HG03097 (cell line): Measurements from ENCODE around the gene CNNM3.
A peak's percentile ranks its signal among the peaks of the same experiment; 100 is the strongest.
"Not testable (repeated sequence)": the region's sequence is repeated elsewhere in the genome, so short reads cannot be mapped to it uniquely, and the experiment has no call there.

Source experiments
- ATAC-seq: cut with Tn5 transposase; IDR thresholded peaks from one replicate; pipeline ENCODE4 v1.9.1; 2021; ENCODE audit not compliant: unreplicated experiment, low FRiP score

The CNNM3 gene

GRCh38 chr2:96860065-96861029, 44.3 kb downstream of the CNNM3 start:
- no peak for ATAC-seq

DNA sequence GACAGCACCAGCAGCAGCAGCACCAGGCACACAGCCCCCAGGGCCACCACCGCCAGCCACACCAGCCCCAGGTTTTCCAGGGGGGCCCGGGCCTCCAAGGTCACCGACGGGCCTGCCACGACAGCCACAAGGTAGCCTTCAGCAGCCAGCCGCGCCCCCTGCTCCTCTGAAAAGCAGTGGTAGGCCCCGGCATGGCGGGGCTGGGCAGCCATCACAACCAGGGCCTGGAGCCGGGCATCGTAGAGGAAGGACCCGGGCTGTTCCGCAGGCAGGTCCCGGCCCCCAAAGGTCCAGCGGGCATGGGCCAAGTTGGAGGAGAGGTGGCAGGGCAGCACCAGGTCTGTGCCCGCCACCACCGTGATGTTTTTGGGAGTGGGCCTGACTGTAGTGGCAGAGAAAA, 45.0 kb downstream of the CNNM3 start:
- no peak for ATAC-seq

DNA sequence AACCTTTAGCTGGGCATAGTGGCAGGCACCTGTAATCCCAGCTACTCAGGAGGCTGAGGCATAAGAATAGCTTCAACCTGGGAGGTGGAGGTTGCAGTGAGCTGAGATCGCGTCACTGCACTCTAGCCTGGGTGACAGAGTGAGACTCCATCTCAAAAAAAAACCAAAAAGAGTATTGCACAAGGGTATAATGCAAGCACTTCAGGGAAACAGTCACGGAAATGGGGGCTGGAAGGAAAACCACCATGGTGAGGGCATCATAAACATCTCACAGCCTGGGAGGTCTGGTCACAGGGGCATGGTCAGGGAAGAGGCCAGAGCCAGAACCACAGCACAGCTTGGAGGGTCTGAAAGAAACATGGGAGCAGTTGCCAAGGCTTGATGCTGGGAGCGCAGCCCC, 47.0 kb downstream of the CNNM3 start:
- not testable (repeated sequence) for ATAC-seq

DNA sequence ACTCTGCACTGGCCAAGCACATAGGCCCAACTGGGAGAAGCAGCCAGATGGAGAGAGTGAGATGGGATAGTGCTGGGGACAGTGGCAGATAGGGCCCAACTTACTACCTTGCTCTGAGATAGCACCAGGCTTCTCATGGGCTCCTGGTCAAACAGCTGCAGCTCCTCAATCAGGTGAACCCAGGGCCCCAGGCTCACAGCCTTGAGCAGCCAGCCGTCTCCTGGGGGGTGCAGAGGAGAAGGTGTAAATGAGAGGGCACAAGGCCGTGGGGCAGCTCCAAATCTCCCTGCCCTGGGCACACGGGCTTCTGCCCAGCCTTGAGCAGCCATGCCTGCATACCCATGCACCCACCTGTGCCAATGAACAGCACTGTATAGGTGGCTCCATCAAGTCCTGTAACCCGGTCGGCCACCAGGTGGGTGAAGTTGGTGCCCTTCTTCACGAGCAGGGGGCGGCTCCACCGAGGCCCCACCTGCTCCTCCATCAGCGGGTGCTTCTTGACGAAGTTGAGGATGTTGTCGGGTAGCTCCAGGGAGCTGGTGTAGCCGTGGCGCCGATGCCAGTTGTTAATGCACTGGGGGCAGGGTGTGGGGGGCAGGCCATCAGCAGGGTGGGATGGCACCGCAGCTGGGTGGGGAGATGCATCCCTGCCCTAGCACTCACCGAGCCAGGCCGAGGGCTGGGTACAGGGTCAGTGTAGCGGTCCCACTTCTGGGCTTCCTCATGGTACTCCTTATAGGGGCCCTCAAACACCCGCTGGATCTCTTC, 47.7 kb downstream of the CNNM3 start:
- no peak for ATAC-seq

DNA sequence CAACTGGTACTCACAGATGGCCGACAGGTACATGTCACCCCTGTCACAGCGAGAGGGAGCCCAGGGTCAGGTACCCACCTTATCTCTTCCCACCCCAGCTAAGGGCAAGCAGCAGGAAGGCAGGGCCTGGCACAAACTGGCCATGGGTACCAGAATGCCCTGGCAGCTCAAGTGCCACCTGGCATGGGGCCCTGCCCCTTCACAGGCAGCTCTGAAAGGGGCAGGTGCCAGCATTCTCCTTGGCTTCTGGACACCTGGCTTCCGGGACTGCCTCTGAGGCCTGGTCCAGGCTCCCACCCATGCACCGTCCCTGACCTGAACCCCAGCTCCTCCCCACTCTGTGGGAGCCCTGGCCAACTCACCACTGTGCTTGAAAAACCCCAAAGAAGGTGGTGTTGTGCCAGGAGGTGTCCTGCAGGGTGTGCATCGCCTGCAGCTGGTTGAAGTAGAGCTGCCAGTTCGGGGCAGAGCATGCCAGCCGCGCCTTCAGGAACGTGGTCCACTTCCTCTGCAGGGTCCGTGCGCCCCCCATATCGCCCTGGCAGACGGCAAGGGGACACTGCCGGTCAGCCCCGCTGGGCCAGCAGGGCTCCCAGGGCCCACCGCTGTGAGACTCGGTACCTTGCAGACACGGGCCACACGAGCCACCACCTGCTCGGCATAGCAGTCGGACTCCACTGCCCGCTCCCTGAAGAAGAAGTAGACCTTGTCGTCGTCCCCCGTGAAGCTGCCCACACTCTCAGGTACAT, 48.4 kb downstream of the CNNM3 start:
- ATAC-seq, result no peak

DNA sequence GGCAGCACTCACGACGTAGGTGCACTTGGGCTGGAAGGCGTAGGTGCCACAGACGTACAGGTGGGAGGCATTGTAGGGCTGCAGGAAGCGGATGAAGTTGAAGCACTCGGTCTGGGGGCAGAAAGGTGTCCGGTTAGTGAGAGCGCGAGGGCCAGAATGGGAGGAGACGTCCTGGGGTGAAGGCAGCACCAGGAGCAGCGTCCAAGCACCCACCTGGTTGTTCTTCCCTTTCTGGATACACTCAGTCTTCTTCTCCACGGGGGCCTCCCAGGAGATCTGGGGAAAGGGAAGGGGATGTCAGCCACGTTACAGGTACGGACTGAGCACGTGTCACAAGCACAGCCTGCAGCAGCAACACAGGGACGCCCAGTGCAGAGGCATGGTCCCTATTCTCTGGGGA, 49.6 kb downstream of the CNNM3 start:
- ATAC-seq, result no peak

- ATAC-seq, result no peak
Measured at GRCh38 chr2:96866149-96866548, 50.1 kb downstream of the CNNM3 start.

DNA sequence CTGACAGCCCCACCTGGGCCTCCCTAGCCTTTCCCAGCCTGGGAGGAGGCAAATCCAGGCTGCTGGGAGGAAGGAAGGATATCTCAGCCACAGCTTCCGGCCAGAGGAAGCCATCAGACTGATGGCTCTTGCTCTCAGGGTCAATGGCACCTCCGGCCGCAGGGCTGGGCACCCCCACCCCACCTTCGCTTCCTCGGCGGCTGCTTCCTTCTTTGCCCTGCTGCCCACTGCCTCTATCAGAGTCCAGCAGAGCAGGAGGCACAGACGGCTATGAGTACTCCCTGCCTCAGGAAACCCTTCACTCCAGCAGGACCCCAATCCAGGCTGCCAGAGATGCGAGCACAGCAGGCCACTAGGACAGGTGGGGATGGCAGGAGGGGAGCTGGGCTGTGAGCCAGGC, 50.5 kb downstream of the CNNM3 start:
- ATAC-seq, result no peak

DNA sequence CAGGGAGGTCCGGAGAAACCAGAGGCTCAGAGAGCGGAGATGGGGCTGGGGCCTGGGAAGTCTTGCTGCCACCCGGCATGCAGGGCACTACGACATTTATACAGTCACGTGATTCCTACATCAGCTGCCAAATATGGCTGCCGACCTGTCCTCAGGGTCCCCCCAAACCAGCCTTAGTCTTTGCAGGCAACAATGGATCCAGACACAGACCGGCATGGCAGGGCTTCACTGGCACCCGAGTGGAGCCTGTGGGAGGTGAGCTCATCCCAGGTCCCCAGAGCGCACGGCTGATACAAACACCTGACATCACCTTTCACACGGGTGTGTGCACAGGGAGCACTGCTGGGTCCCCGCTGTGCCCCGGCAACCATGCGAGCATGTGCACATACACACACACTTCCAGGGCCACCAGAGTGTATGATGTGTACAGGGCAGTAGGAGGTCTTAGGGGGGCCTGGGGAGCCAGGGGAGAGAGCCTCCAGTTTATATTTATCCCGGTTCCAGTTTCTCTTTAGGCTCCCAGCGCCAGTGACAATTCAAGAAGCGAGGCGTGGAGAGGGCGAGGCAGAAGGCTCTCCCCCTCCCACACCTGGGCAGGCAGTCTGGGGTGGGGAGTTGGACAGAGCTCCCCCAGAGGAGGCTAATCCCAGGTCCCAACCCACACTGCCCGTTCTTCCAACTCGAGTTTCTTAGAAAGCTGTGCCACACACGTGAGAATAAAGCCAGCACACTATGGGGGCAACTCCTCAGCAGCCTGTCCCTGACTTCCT, 51.1 kb downstream of the CNNM3 start:
- ATAC-seq, result no peak

GRCh38 chr2:96867756-96868554, 51.9 kb downstream of the CNNM3 start:
- ATAC-seq, result peak; percentile 8

DNA sequence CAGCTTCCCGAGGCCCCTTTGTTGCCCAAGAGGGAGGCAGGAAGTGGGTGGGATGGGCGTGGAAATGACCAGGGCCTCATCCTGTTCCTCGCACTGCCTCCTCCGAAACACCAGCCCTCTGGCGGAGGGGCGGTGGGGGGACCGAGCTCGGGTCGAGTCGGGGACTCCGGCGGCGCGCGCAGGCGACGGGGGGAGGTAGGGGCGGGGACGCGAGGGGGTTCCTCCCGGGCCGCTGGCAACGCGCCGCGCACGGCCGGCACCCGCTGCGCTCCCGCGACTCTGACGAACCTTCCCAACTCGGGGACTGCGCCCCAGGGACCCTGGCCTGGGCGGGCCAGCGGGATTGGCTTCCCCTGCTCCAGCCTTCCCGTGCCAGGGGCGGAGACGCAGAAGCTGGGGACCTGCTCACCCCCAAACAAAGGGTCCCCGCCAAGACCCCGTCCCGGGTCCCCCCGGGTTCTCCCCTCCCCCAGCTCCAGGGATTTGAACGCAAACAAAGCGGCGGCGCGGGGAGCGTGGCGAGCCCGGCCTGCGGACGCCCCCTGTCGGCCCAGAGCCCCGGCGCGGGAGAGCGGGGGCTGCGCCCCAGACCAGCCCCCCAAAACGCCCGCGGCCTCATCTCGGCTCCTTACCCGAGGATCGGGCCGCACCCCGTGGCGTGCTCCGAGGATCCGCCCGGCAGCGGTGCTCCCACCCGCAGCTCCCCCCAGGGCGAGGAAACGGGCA, 52.6 kb downstream of the CNNM3 start:
- ATAC-seq, result peak; percentile 39

DNA sequence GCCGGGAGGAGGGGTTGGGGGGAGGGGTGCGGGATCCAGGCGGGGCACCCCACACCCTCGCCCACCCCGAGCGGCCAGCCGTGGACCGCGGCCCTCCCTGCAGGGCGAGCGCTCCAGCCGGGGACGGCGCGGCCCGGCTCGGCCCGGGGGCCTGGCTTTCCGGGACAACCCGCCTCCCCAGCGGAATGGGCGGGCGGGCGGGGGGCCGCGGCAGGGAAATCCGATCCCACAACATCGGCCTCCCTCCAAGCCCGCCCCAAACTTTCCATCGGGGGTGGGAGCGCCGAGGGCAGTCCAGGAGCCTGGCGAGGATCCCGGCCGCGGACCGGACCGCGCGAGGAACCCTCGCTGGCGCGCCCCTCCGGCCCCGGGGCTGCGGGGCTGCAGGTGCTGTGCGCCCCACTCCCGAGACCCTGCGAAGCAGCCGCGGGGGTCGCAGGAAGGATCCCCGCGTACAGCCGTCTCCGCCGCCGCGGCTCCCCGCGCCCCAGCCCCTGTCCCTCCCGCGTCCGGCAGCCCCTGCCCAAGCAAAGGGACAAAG, 53.3 kb downstream of the CNNM3 start:
- ATAC-seq, result no peak

DNA sequence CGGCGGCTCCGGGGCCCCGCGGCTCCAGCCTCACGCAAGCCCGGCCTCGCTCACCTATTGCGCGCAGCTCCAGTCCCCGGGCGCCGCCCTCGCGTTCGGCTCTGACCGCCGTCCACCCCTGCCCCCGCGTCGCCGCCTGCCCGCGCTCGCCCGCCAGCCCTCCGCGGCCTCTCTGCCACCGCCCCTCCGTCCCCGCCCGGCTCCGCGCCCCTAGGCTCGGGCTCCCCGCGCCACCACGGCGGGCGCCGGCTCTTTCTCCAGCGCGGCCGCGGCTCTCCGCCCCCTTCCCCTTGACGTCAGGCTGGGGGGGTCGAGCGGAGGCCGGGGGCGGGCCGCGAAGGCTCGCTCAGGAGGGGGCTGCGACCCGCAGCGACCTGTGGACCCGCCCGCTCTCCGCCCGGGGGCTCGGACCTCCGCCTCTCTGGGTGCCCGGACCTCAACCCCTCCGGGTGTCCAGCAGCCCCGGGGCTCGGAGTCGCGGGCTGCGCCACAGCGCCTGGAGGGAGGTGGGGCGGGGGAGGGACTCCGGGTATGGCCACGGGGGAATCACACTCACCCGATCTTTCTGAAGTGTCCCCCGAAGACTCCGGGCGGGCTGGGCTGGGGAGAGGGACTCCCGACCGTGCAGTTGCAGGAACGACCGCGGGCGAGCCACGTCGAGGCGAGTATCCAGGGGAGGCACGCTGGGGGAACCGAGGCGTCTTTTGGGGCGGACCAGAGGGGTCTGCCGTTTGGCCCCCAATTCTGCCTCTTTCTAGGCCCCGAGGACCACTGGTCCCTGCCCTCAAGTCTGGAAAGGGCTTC, 54.0 kb downstream of the CNNM3 start, which contains the start of gene SEMA4C:
SEMA4C (minus strand) TSS at position 259 of the 804 bp plus-strand sequence. CDS start 2,194 bp downstream, outside the sequence.
- no peak for ATAC-seq

- no peak for ATAC-seq
Measured at GRCh38 chr2:96870626-96871255, 54.7 kb downstream of the CNNM3 start.

DNA sequence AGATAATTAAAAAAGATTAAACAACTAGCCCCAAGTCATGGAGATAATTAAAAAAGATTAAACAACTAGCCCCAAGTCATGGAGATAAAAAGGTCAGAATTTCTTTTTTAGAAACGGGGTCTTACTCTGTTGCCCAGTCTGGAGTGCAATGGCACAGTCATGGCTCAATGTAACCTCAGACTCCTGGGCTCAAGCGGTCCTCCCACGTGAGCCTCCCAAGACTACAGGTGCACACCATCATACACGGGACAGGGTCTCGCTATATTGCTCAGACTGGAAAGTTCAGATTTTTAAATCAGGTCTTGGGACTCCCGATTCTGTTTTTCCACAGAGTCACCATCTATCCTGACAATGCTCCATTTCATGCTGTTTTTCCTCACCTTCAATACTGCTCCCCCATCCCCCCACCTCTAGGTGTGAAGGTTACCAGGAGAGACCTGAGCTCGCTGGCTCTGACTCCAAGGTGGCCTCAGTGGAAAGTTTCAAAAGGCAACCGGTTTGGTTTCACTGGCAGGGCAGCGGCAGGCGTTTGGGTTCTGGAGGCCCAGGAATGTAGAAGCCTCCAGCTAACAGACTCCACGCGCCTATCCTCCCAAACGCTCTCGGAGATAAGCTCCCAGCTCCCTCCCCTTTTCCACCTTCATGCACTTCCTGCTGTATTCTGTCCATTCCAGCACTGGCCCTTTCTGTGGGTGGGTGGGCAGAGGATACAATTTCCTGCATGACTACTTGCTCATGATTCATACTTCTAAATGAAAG, 56.7 kb downstream of the CNNM3 start:
- ATAC-seq, result no peak

DNA sequence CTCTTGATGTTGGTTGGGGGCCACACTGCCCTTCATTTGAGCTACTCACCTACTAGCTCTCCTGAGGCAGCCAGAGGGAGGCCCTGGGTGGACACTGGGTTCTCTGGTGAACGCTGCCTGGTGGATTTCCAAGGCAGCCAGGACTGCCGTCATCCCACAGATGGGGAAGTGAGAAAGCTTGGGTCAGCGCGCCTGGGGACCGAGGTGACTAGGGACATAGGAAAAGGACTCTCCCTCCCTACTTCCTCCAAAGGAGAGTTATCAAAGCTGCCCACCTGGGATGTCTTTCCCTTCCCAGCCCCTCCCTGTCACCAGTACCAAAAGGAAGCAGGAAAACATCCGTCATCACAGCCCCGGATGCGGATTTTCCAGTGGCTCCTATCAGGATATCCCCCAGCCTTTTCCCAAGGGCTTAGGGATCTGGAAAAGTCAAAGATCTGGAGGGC, 57.6 kb downstream of the CNNM3 start:
- ATAC-seq, result no peak
